HG02678 (cell line): ENCODE data around the gene CDK5.

Experiments
- ATAC-seq: cut with Tn5 transposase; IDR thresholded peaks from one replicate; pipeline ENCODE4 v1.9.1; 2021; ENCODE audit warnings: mild to moderate bottlenecking, moderate library complexity; ENCODE audit not compliant: unreplicated experiment

The CDK5 gene

GRCh38 chr7:151057506-151057988 is at the start of gene CDK5:
Gene CDK5, minus strand, starts transcription at chr7:151057897. Its CDS starts 49 bp downstream, at chr7:151057848.
- ATAC-seq = peak; percentile 13

- ATAC-seq = no peak
Observed at GRCh38 chr7:151104411-151105235, 46.9 kb upstream of the CDK5 start.

GRCh38 chr7:151103973-151104372 is 46.3 kb upstream of the CDK5 start:
- ATAC-seq = no peak

GRCh38 chr7:151102991-151103390 is 45.3 kb upstream of the CDK5 start:
- no peak for ATAC-seq

- no peak for ATAC-seq
Observed at GRCh38 chr7:151101621-151102396, 44.1 kb upstream of the CDK5 start.

- ATAC-seq = no peak
Observed at GRCh38 chr7:151100921-151101320, 43.2 kb upstream of the CDK5 start.

GRCh38 chr7:151099486-151100211 is 42.0 kb upstream of the CDK5 start:
- ATAC-seq = no peak

GRCh38 chr7:151095828-151096475 is 38.3 kb upstream of the CDK5 start:
- no peak for ATAC-seq

- ATAC-seq = no peak
Observed at GRCh38 chr7:151095123-151095797, 37.6 kb upstream of the CDK5 start.

GRCh38 chr7:151094675-151095074 is 37.0 kb upstream of the CDK5 start:
- no peak for ATAC-seq

GRCh38 chr7:151093748-151094147 is 36.1 kb upstream of the CDK5 start:
- ATAC-seq = no peak

- ATAC-seq = no peak
Observed at GRCh38 chr7:151091988-151092387, 34.3 kb upstream of the CDK5 start.

- no peak for ATAC-seq
Observed at GRCh38 chr7:151091431-151091830, 33.7 kb upstream of the CDK5 start.

GRCh38 chr7:151091003-151091402 is 33.3 kb upstream of the CDK5 start:
- ATAC-seq = no peak

GRCh38 chr7:151089893-151090730 is 32.4 kb upstream of the CDK5 start:
- no peak for ATAC-seq

- no peak for ATAC-seq
Observed at GRCh38 chr7:151088856-151089699, 31.4 kb upstream of the CDK5 start.

- ATAC-seq = no peak
Observed at GRCh38 chr7:151088019-151088855, 30.5 kb upstream of the CDK5 start.
